Hematopoietic multipotent progenitor cell treated with erythropoietin and hydrocortisone succinate and interleukin-3 and kit ligand, for 6 days (in vitro differentiated cells): ENCODE measurements around the gene PIWIL4.
"Not testable (repeated sequence)": the region's sequence is repeated elsewhere in the genome, so short reads cannot be mapped to it uniquely, and the experiment has no call there.

Source experiments
- DNase-seq: peaks from one replicate; pipeline ENCODE4 v3.0.0-alpha.2; 2015

The PIWIL4 gene

DNA sequence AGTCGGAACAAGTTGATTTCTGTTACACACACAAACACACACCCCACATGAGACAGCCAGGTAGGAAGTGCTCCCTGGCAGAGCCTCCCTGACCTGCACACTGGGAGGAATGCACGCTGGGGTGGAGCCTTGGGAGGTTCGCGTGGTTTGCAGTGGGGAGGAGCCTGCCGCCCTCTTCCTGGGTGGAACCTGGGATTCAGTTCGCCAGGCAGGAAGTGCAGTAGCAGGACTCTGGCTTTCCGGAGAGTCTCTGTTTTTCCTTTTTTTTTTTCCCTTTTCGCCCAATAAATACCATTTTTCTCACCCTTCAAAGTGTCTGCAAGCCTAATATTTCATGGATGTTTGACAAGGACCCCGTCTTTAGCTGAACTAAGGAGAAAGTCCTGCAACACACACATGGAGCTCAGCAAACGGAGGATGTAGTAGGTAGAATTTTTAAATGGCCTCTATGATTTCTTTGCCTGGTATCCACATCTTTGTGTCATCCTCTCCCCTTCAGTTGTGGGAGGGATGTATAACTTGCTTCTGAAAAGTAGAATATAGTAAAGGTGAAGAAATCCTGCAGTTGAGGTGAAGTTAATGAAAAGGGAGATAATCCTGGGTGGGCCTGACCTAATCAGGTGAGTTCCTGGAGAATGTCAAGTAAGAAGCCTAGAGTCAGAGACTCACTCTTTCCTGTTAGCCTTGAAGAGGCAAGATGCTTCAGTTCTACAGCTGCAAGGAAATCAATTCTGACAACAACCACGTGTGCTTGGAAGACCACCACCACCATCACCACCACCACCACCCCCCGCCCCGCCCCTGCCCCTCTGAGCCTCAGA lies 72.9 kb downstream of the PIWIL4 start:
- no peak for DNase-seq

- no peak for DNase-seq
Measured at GRCh38 chr11:94641167-94641761, 74.1 kb downstream of the PIWIL4 start.

GRCh38 chr11:94643186-94643585 lies 76.0 kb downstream of the PIWIL4 start:
- not testable (repeated sequence) for DNase-seq

DNA sequence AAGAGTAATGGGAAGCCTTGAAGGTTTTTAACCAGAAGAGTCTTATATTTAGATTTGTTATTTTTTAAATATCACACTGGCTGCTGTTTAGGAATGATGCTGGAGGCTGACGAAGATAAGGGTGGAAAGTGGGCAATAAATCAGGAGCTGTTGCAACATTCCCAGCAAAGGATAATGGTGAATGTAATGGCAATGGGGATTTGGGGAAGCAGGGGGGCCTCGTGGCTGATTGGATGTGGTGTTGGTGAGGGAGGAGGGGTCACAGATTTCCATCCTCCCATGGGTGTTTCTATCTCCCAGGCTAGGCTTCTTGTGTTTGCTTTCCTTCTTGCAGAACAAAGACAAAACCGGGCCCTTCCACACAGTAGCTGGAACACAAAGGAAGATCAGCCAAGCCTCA lies 80.8 kb downstream of the PIWIL4 start:
- no peak for DNase-seq

DNA sequence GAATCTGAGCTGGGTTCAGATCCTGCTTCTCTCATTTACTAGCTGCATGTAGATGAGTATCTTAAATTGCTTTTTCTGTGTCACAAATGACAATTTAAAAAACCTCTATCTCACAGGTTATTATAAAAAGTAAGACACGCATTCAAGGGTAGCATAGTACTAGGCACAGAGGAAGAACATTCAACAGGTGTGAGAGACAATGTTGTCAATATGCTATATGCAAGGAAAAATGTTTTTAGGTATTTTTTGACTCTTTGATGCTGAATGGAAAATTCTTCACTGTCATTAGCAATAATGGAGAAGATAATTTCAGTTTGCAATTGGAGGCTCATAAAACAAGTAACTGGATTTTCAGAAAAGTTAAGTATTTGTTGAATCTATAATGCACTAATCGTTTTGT lies 81.6 kb downstream of the PIWIL4 start:
- no peak for DNase-seq

- DNase-seq: no peak
Measured at GRCh38 chr11:94649254-94649653, 82.1 kb downstream of the PIWIL4 start.

DNA sequence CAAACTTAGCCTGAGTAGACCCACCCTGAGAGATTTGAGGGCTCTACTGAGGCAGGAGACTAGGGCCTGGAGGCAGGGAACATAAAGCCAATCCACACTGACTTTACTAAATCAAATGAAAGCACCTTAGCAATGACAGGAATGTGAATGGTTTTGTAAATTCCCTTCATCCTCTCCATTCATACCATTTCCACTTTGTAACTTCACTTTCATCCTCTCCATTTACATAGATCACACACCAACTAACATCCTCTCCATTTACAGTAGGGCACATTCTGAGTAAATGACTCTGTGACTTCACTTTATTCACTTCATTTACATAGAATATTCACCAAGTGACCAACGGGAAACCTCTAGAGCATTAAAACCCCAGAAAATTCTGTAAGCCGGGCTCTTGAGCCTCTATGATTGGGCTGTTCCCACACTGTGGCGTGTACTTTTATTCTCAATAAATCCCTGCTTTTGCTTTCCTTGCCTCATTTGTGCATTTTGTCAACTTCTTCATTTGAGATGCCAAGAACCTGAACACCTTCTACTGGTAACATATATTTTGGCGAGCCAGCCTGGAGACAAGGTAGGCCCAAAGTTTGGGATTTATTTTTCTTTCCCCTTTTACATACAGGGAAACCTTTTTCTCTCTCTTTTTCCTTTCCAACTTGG lies 82.9 kb downstream of the PIWIL4 start:
- no peak for DNase-seq

DNA sequence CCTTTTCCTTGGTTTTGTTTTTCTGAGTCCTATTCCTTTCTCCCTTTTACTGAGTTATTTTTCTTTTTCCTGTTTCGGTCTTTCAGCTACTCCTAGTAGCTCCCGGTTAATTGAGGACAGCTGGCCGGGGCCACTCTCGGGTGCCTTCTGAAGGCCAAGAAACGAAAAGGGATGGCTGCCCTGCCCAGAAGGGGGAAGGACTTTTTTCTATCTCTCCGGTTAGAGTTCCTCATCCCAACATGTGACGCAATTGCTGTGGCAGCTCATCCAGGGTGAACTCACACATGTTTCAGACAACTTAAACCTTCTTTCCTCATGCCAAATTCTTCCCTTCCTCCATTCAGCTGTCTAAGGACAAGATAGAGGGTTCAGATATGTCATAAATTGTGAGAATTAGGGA lies 83.6 kb downstream of the PIWIL4 start:
- DNase-seq: no peak

DNA sequence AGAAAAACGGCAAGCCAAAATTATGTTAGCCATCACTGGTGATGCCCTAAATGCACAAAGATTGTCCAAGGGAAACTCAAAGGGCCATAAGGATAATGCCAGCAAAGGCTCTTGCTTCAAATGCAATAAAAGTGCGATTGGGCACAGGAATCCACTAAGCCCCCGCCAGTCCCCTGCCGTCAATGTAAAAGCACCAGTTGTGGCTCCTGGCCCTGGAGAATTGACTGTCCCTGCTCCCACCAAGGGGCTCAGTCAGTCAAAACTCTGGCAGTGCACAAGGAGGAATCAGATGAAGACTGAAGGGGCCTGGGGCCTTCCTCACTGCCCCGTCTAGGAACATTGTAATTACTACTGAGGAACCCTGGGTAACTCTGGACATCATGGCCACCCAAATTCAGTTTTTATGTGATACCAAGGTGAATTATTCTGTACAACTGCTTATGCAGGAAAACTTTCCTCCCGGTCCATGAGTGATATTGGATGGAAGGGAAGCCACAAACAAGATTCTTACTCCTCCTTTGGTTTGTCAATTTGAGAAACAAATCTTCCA lies 85.6 kb downstream of the PIWIL4 start:
- no peak for DNase-seq

GRCh38 chr11:94653561-94653960 lies 86.4 kb downstream of the PIWIL4 start:
- DNase-seq: no peak

DNA sequence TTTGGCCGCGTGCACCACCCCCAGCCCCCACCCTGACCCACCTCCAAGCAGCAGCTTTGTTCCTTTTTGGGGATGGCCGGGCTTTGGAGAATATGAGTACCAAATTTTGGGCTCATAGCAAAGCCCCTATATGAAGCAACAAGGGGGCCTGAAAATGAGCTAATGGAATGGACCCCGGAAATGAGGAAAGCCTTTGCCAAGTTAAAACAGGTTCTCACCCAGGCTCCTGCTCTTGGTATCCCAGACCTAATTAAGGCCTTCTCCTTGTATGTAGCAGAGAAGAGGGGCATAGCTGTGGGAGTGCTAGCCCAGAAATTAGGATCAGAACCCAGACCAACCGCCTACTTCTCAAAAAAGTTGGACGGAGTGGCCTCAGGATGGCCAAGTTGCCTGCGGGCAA lies 87.0 kb downstream of the PIWIL4 start:
- DNase-seq: no peak

GRCh38 chr11:94655291-94655690 lies 88.1 kb downstream of the PIWIL4 start:
- DNase-seq: no peak

DNA sequence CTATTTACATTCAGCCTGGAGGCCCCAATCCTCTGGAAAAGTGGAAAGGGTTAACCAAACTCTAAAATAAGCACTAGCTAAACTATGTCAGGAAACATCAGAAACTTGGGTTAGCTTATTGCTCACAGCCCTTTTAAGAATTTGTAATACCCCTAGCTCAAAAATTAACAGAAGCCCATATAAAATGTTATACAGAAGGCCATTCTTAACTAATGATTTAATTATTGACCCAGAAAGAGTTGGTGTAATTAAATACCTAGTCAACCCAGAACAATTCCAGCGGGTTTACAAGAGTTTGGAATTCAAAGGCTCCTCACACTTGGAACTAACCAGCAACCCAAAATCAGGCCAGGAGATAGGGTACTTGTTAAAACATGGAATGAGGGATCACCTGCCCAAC lies 88.8 kb downstream of the PIWIL4 start:
- DNase-seq: no peak

DNA sequence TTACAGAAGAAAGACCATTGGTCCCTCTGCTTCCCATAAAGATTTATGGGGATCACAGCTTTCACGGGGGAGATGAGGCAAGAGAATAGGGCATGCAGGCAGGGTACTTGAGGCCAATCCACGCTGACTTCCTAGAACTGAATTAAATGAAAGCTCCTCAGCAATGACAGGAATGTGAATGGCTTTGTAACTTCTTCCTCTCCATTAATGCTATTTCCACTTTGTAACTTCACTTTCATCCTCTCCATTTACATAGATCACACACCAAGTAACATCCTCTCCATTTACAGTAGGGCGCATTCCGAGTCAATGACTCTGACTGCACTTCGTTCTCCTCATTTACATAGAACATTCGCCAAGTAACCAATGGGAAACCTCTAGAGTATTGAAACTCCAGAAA lies 89.8 kb downstream of the PIWIL4 start:
- no peak for DNase-seq

GRCh38 chr11:94657629-94658028 lies 90.5 kb downstream of the PIWIL4 start:
- DNase-seq: no peak

GRCh38 chr11:94658386-94658785 lies 91.2 kb downstream of the PIWIL4 start:
- DNase-seq: no peak

- DNase-seq: no peak
Measured at GRCh38 chr11:94658888-94659287, 91.7 kb downstream of the PIWIL4 start.

- DNase-seq: no peak
Measured at GRCh38 chr11:94661444-94661843, 94.3 kb downstream of the PIWIL4 start.

- DNase-seq: no peak
Measured at GRCh38 chr11:94662065-94662779, 95.1 kb downstream of the PIWIL4 start.

- DNase-seq: no peak
Measured at GRCh38 chr11:94662846-94663390, 95.8 kb downstream of the PIWIL4 start.

GRCh38 chr11:94664346-94664745 lies 97.2 kb downstream of the PIWIL4 start:
- DNase-seq: no peak

- DNase-seq: no peak
Measured at GRCh38 chr11:94665116-94665659, 98.0 kb downstream of the PIWIL4 start.
